Measurements from ENCODE around the gene HERC2. TPM values are rescaled to one million over a fixed set of nuclear protein-coding genes. Genes with fewer than 3 reads are reported as not detected.
"Not testable (repeated sequence)": the region's sequence is repeated elsewhere in the genome, so short reads cannot be mapped to it uniquely, and the experiment has no call there.

HERC2 gene
- total and polyA plus RNA-seq, 5 experiments from 2014 or later = 7.9 to 46.4 (median 11.3) TPM

- POLR2A ChIA-PET, H3K27me3 Mint-ChIP-seq, ATAC-seq, H3K9me3 Mint-ChIP-seq, H3K4me3 Mint-ChIP-seq, DNase-seq: not testable (repeated sequence)
- Mint-ChIP-seq H3K4me1 (peaks cover 0 to 16% (median 2%) of the 10 kb centered on the region in 4 donors), H3K27ac (peak overlapping the region in 1 of 10 donors; percentile 8), H3K36me3 (peaks cover 17 to 68% (median 40%) of the 10 kb centered on the region in 3 donors)
Measured at GRCh38 chr15:28295009-28295563, 26.9 kb downstream of the HERC2 start.

GRCh38 chr15:28294560-28294959, 27.4 kb downstream of the HERC2 start:
- DNase-seq, H3K27me3 Mint-ChIP-seq, POLR2A ChIA-PET, H3K4me3 Mint-ChIP-seq, ATAC-seq: not testable (repeated sequence)
- Mint-ChIP-seq H3K9me3 (peaks cover 0 to 15% (median 10%) of the 10 kb centered on the region in 9 donors), H3K36me3 (peaks cover 22 to 68% (median 45%) of the 10 kb centered on the region in 3 donors), H3K27ac (peak overlapping the region in 1 of 10 donors; percentile 53), H3K4me1 (peaks cover 0 to 16% (median 3%) of the 10 kb centered on the region in 4 donors)

GRCh38 chr15:28289694-28290463, 32.1 kb downstream of the HERC2 start:
- Mint-ChIP-seq H3K4me3 (no peak overlapping the region), H3K9me3 (peaks cover 0 to 21% (median 10%) of the 10 kb centered on the region in 9 donors), H3K27ac (peak overlapping the region in 1 of 10 donors; percentile 75), H3K4me1 (peaks cover 13 to 28% (median 18%) of the 10 kb centered on the region in 4 donors), H3K36me3 (peaks cover 28 to 78% (median 52%) of the 10 kb centered on the region in 3 donors), H3K27me3 (no peaks in the 10 kb centered on the region)
- POLR2A ChIA-PET = no interaction called here
- ATAC-seq (no peak), DNase-seq (no peak)

GRCh38 chr15:28288830-28289693, 32.9 kb downstream of the HERC2 start:
- Mint-ChIP-seq H3K4me3 (peak overlapping the region in 1 of 10 donors; percentile 8), H3K4me1 (peaks cover 12 to 24% (median 22%) of the 10 kb centered on the region in 4 donors), H3K36me3 (peaks cover 28 to 80% (median 54%) of the 10 kb centered on the region in 3 donors), H3K27ac (peak overlapping the region in 2 of 10 donors; percentile 23 to 75), H3K9me3 (peaks cover 0 to 21% (median 10%) of the 10 kb centered on the region in 9 donors)
- DNase-seq, POLR2A ChIA-PET, ATAC-seq, H3K27me3 Mint-ChIP-seq: not testable (repeated sequence)

- POLR2A ChIA-PET, H3K27me3 Mint-ChIP-seq, ATAC-seq, H3K4me3 Mint-ChIP-seq, DNase-seq: not testable (repeated sequence)
- H3K4me1 Mint-ChIP-seq = peaks cover 18 to 34% (median 21%) of the 10 kb centered on the region in 4 donors
- H3K27ac Mint-ChIP-seq = peak overlapping the region in 2 of 10 donors; percentile 14 to 26
- H3K36me3 Mint-ChIP-seq = peaks cover 27 to 78% (median 55%) of the 10 kb centered on the region in 3 donors
- peaks cover 2 to 27% (median 17%) of the 10 kb centered on the region in 9 donors for H3K9me3 Mint-ChIP-seq
Measured at GRCh38 chr15:28286659-28287058, 35.3 kb downstream of the HERC2 start.

GRCh38 chr15:28286031-28286430, 35.9 kb downstream of the HERC2 start:
- H3K36me3 Mint-ChIP-seq = peaks cover 27 to 75% (median 54%) of the 10 kb centered on the region in 3 donors
- H3K27ac Mint-ChIP-seq = no peak overlapping the region
- no peaks in the 10 kb centered on the region for H3K27me3 Mint-ChIP-seq
- ATAC-seq = no peak
- DNase-seq = no peak
- peaks cover 2 to 27% (median 16%) of the 10 kb centered on the region in 9 donors for H3K9me3 Mint-ChIP-seq
- H3K4me3 Mint-ChIP-seq = no peak overlapping the region
- POLR2A ChIA-PET = no interaction called here
- peaks cover 19 to 39% (median 23%) of the 10 kb centered on the region in 4 donors for H3K4me1 Mint-ChIP-seq

- ATAC-seq (no peak), DNase-seq (no peak)
- peaks cover 0 to 10% (median 5%) of the 10 kb centered on the region in 9 donors for H3K9me3 Mint-ChIP-seq
- H3K27ac Mint-ChIP-seq = no peak overlapping the region
- H3K36me3 Mint-ChIP-seq = peaks cover 7 to 74% (median 47%) of the 10 kb centered on the region in 3 donors
- POLR2A ChIA-PET = no interaction called here
- H3K27me3 Mint-ChIP-seq = no peaks in the 10 kb centered on the region
- H3K4me1 Mint-ChIP-seq = peaks cover 12 to 34% (median 17%) of the 10 kb centered on the region in 4 donors
- no peak overlapping the region for H3K4me3 Mint-ChIP-seq
Measured at GRCh38 chr15:28281876-28282275, 40.1 kb downstream of the HERC2 start.

GRCh38 chr15:28274635-28275034, 47.3 kb downstream of the HERC2 start:
- DNase-seq (no peak), ATAC-seq (no peak)
- no peaks in the 10 kb centered on the region for H3K9me3 Mint-ChIP-seq
- no peak overlapping the region for H3K4me3 Mint-ChIP-seq
- peak overlapping the region in 1 of 10 donors; percentile 60 for H3K27ac Mint-ChIP-seq
- H3K36me3 Mint-ChIP-seq = peaks cover 0 to 78% (median 24%) of the 10 kb centered on the region in 3 donors
- peaks cover 0 to 3% (median 0%) of the 10 kb centered on the region in 4 donors for H3K4me1 Mint-ChIP-seq
- no peaks in the 10 kb centered on the region for H3K27me3 Mint-ChIP-seq
- POLR2A ChIA-PET = no interaction called here

GRCh38 chr15:28273873-28274610, 47.9 kb downstream of the HERC2 start:
- ATAC-seq (no peak), DNase-seq (no peak)
- H3K36me3 Mint-ChIP-seq = peaks cover 1 to 77% (median 25%) of the 10 kb centered on the region in 3 donors
- no peaks in the 10 kb centered on the region for H3K27me3 Mint-ChIP-seq
- peaks cover 0 to 3% (median 0%) of the 10 kb centered on the region in 4 donors for H3K4me1 Mint-ChIP-seq
- POLR2A ChIA-PET = no interaction called here
- no peak overlapping the region for H3K4me3 Mint-ChIP-seq
- no peak overlapping the region for H3K27ac Mint-ChIP-seq
- no peaks in the 10 kb centered on the region for H3K9me3 Mint-ChIP-seq

- Mint-ChIP-seq H3K27me3 (no peaks in the 10 kb centered on the region), H3K4me1 (peaks cover 0 to 3% (median 0%) of the 10 kb centered on the region in 4 donors), H3K9me3 (no peaks in the 10 kb centered on the region), H3K4me3 (no peak overlapping the region), H3K36me3 (peaks cover 5 to 78% (median 23%) of the 10 kb centered on the region in 3 donors), H3K27ac (no peak overlapping the region)
- DNase-seq (no peak), ATAC-seq (no peak)
- POLR2A ChIA-PET = interaction anchor here (0.6 kb wide), 1 partner anchor 887 kb away, joined by 6 read pairs; no protein-coding TSS in a partner anchor
Measured at GRCh38 chr15:28273468-28273867, 48.5 kb downstream of the HERC2 start.

GRCh38 chr15:28272587-28272986, 49.4 kb downstream of the HERC2 start:
- Mint-ChIP-seq H3K4me1 (peaks cover 0 to 3% (median 0%) of the 10 kb centered on the region in 4 donors), H3K9me3 (no peaks in the 10 kb centered on the region), H3K27ac (peak overlapping the region in 2 of 10 donors; percentile 30 to 50), H3K36me3 (peaks cover 5 to 83% (median 30%) of the 10 kb centered on the region in 3 donors), H3K4me3 (no peak overlapping the region), H3K27me3 (no peaks in the 10 kb centered on the region)
- no peak for ATAC-seq
- DNase-seq = no peak
- POLR2A ChIA-PET = no interaction called here

Data from naive thymus-derived CD8-positive, alpha-beta T cell (primary cell).